PC-3 (cell line): ENCODE measurements around the gene CACNA1A.

Source experiments
- EZH2 ChIP-seq: fragments of 300-600 bp; sonication (generic); IDR thresholded peaks from one replicate; pipeline ENCODE4 v1.6.1; 2017; ENCODE audit warnings: antibody characterized with exemption, mild to moderate bottlenecking, low read length; ENCODE audit not compliant: unreplicated experiment
- TF ChIP-seq, protein P1 (sequence below): fragments of 300-600 bp; sonication (generic); conservative IDR thresholded peaks from 2 replicates; pipeline ENCODE4 v1.5.1; 2017; ENCODE audit warnings: antibody characterized with exemption, low read depth, mild to moderate bottlenecking, low read length

GRCh38 chr19:13214036-13214730, 292.1 kb downstream of the CACNA1A start:
- TF ChIP-seq, protein P1, sequence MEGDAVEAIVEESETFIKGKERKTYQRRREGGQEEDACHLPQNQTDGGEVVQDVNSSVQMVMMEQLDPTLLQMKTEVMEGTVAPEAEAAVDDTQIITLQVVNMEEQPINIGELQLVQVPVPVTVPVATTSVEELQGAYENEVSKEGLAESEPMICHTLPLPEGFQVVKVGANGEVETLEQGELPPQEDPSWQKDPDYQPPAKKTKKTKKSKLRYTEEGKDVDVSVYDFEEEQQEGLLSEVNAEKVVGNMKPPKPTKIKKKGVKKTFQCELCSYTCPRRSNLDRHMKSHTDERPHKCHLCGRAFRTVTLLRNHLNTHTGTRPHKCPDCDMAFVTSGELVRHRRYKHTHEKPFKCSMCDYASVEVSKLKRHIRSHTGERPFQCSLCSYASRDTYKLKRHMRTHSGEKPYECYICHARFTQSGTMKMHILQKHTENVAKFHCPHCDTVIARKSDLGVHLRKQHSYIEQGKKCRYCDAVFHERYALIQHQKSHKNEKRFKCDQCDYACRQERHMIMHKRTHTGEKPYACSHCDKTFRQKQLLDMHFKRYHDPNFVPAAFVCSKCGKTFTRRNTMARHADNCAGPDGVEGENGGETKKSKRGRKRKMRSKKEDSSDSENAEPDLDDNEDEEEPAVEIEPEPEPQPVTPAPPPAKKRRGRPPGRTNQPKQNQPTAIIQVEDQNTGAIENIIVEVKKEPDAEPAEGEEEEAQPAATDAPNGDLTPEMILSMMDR = no peak
- no peak for TF ChIP-seq EZH2
